Osteocyte (in vitro differentiated cells): ENCODE data around the gene PCDHB1. TPM values are rescaled to one million over a fixed set of nuclear protein-coding genes. Genes with fewer than 3 reads are reported as not detected.
"Not testable (repeated sequence)": the region's sequence is repeated elsewhere in the genome, so short reads cannot be mapped to it uniquely, and the experiment has no call there.

Source experiments
- DNase-seq: peaks from one replicate; pipeline ENCODE4 v3.0.0; 2021; ENCODE audit warnings: mixed read lengths; ENCODE audit not compliant: unreplicated experiment; ENCODE audit errors: extremely low spot score
- H3K27ac Mint-ChIP-seq: one replicate; pipeline ENCODE4 v1.8.0; 2021; ENCODE audit warnings: mild to moderate bottlenecking, mixed read lengths; ENCODE audit not compliant: unreplicated experiment
- H3K27me3 Mint-ChIP-seq: one replicate; pipeline ENCODE4 v1.8.0; 2021; ENCODE audit warnings: mixed read lengths; ENCODE audit not compliant: unreplicated experiment
- H3K36me3 Mint-ChIP-seq: one replicate; pipeline ENCODE4 v1.8.0; 2021; ENCODE audit warnings: mixed read lengths; ENCODE audit not compliant: unreplicated experiment
- H3K4me1 Mint-ChIP-seq: one replicate; pipeline ENCODE4 v1.8.0; 2021; ENCODE audit warnings: mixed read lengths; ENCODE audit not compliant: unreplicated experiment
- H3K4me3 Mint-ChIP-seq: one replicate; pipeline ENCODE4 v1.8.0; 2021; ENCODE audit warnings: mild to moderate bottlenecking, moderate library complexity, mixed read lengths; ENCODE audit not compliant: unreplicated experiment
- H3K9me3 Mint-ChIP-seq: one replicate; pipeline ENCODE4 v1.8.0; 2021; ENCODE audit warnings: mixed read lengths; ENCODE audit not compliant: unreplicated experiment
- total RNA-seq: library from RNA; stranded (reverse); gene quantifications from 2 replicates; pipeline ENCODE4 v1.2.1, GENCODE V29; 2021
- TF ChIP-seq, protein P1 (sequence below): fragments of 200-600 bp; sonication (generic); IDR thresholded peaks from 2 replicates; pipeline ENCODE4 v1.5.0; 2021; ENCODE audit warnings: antibody characterized with exemption, mild to moderate bottlenecking, moderate library complexity

PCDHB1 gene
- total RNA-seq, 1 donor from 2014 or later: 0.03 TPM

DNA sequence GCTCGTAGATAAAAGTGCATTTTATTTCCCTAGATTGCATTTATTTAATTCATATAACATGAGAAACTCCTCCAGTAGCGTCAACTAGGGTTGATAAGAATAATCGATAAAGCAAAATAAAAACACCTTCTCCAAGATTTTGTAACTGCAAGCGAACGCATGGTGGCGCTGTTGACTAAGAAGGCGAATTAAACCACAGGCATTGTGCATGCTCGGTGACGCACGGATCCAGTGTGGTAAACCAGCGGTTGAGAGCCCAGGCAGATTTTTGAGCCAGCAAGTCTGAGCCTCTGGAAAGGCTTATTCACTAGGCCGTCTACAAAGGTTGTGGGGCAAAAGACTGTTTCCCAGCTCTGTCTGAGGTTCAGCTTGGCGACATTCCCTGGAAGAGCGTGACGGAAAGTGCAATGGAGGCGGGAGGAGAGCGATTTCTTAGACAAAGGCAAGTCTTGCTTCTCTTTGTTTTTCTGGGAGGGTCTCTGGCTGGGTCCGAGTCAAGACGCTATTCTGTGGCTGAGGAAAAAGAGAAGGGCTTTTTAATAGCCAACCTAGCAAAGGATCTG, 49.1 kb downstream of the PCDHB1 start, which contains the start of gene PCDHB3:
Gene PCDHB3 (plus strand): TSS at position 231 of the 563 bp plus-strand sequence. CDS start 177 bp downstream, at position 408.
- Mint-ChIP-seq H3K9me3 (peaks cover 20% of the 10 kb centered on the region), H3K27me3 (no peaks in the 10 kb centered on the region), H3K36me3 (peaks cover 65% of the 10 kb centered on the region), H3K4me1 (peaks cover 2% of the 10 kb centered on the region), H3K27ac (no peak within 1 kb of the TSS), H3K4me3 (no peak within 1 kb of the TSS)
- TF ChIP-seq, protein P1, sequence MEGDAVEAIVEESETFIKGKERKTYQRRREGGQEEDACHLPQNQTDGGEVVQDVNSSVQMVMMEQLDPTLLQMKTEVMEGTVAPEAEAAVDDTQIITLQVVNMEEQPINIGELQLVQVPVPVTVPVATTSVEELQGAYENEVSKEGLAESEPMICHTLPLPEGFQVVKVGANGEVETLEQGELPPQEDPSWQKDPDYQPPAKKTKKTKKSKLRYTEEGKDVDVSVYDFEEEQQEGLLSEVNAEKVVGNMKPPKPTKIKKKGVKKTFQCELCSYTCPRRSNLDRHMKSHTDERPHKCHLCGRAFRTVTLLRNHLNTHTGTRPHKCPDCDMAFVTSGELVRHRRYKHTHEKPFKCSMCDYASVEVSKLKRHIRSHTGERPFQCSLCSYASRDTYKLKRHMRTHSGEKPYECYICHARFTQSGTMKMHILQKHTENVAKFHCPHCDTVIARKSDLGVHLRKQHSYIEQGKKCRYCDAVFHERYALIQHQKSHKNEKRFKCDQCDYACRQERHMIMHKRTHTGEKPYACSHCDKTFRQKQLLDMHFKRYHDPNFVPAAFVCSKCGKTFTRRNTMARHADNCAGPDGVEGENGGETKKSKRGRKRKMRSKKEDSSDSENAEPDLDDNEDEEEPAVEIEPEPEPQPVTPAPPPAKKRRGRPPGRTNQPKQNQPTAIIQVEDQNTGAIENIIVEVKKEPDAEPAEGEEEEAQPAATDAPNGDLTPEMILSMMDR: no peak
- DNase-seq: no peak

- peaks cover 27% of the 10 kb centered on the region for H3K9me3 Mint-ChIP-seq
- H3K4me1 Mint-ChIP-seq: no peaks in the 10 kb centered on the region
- no peak overlapping the region for H3K4me3 Mint-ChIP-seq
- TF ChIP-seq, protein P1: no peak
- H3K36me3 Mint-ChIP-seq: peaks cover 66% of the 10 kb centered on the region
- no peak overlapping the region for H3K27ac Mint-ChIP-seq
- DNase-seq: no peak
- H3K27me3 Mint-ChIP-seq: no peaks in the 10 kb centered on the region
Observed at GRCh38 chr5:141101059-141101458, 49.9 kb downstream of the PCDHB1 start.

GRCh38 chr5:141102070-141102469, 50.9 kb downstream of the PCDHB1 start:
- not testable (repeated sequence) for H3K27me3 Mint-ChIP-seq, H3K27ac Mint-ChIP-seq, H3K4me3 Mint-ChIP-seq, H3K4me1 Mint-ChIP-seq, DNase-seq
- Mint-ChIP-seq H3K9me3 (peaks cover 34% of the 10 kb centered on the region), H3K36me3 (peaks cover 70% of the 10 kb centered on the region)

DNA sequence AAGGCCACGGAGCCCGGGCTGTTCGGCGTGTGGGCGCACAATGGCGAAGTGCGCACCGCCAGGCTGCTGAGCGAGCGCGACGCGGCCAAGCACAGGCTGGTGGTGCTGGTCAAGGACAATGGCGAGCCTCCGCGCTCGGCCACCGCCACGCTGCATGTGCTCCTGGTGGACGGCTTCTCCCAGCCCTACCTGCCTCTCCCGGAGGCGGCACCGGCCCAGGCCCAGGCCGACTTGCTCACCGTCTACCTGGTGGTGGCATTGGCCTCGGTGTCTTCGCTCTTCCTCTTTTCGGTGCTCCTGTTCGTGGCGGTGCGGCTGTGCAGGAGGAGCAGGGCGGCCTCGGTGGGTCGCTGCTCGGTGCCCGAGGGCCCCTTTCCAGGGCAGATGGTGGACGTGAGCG, 51.3 kb downstream of the PCDHB1 start:
- not testable (repeated sequence) for H3K4me1 Mint-ChIP-seq, H3K27ac Mint-ChIP-seq, H3K27me3 Mint-ChIP-seq, DNase-seq, H3K4me3 Mint-ChIP-seq
- Mint-ChIP-seq H3K9me3 (peaks cover 38% of the 10 kb centered on the region), H3K36me3 (peaks cover 69% of the 10 kb centered on the region)

GRCh38 chr5:141105350-141105749, 54.2 kb downstream of the PCDHB1 start:
- H3K36me3 Mint-ChIP-seq: peaks cover 62% of the 10 kb centered on the region
- no peak overlapping the region for H3K27ac Mint-ChIP-seq
- no peak for DNase-seq
- TF ChIP-seq, protein P1: no peak
- H3K4me1 Mint-ChIP-seq: no peaks in the 10 kb centered on the region
- H3K4me3 Mint-ChIP-seq: no peak overlapping the region
- H3K27me3 Mint-ChIP-seq: no peaks in the 10 kb centered on the region
- peaks cover 32% of the 10 kb centered on the region for H3K9me3 Mint-ChIP-seq

Other genes starting within 250 kb of the PCDHB1 start
- gene PCDHA4, start 244.3 kb upstream of the PCDHB1 start, total RNA-seq: 12.2 and 12.8 TPM in 2 replicates
- gene PCDHA5, start 229.8 kb upstream of the PCDHB1 start, total RNA-seq: 1.0 and 1.1 TPM in 2 replicates
- gene PCDHA6, start 223.4 kb upstream of the PCDHB1 start, total RNA-seq: 20.2 TPM in 2 replicates
- gene PCDHA7, start 217.1 kb upstream of the PCDHB1 start, total RNA-seq: 2.0 and 2.1 TPM in 2 replicates
- gene PCDHA8, start 210.2 kb upstream of the PCDHB1 start, total RNA-seq: 1.9 and 2.0 TPM in 2 replicates
- gene PCDHA9, start 203.0 kb upstream of the PCDHB1 start, total RNA-seq: 1.7 and 1.8 TPM in 2 replicates
- 6.0 and 6.1 TPM in 2 replicates for gene PCDHA10, start 195.5 kb upstream of the PCDHB1 start, total RNA-seq
- 7.2 and 8.2 TPM in 2 replicates for gene PCDHA11, start 182.4 kb upstream of the PCDHB1 start, total RNA-seq
- 9.1 and 12.4 TPM in 2 replicates for gene PCDHA12, start 176.1 kb upstream of the PCDHB1 start, total RNA-seq
- 1.5 and 1.7 TPM in 2 replicates for gene PCDHA13, start 169.2 kb upstream of the PCDHB1 start, total RNA-seq
- 3.3 TPM in 2 replicates for gene PCDHAC1, start 125.1 kb upstream of the PCDHB1 start, total RNA-seq
- 2.3 and 3.0 TPM in 2 replicates for gene PCDHAC2, start 84.9 kb upstream of the PCDHB1 start, total RNA-seq
- 91.5 and 92.7 TPM in 2 replicates for gene PCDHB2, start 43.2 kb downstream of the PCDHB1 start, total RNA-seq
- 8.8 and 11.1 TPM in 2 replicates for gene PCDHB3, start 49.1 kb downstream of the PCDHB1 start, total RNA-seq
- 2.9 and 4.1 TPM in 2 replicates for gene PCDHB4, start 70.4 kb downstream of the PCDHB1 start, total RNA-seq
- gene PCDHB5, start 83.8 kb downstream of the PCDHB1 start, total RNA-seq: 6.4 and 7.5 TPM in 2 replicates
- gene PCDHB6, start 98.7 kb downstream of the PCDHB1 start, total RNA-seq: 1.4 and 1.6 TPM in 2 replicates
- gene PCDHB7, start 121.3 kb downstream of the PCDHB1 start, total RNA-seq: 1.1 and 1.2 TPM in 2 replicates
- gene PCDHB8, start 126.4 kb downstream of the PCDHB1 start, total RNA-seq: 0.81 and 1.1 TPM in 2 replicates
- gene PCDHB16, start 131.0 kb downstream of the PCDHB1 start, total RNA-seq: 9.0 and 10.8 TPM in 2 replicates
- 3.4 and 4.3 TPM in 2 replicates for gene PCDHB9, start 135.8 kb downstream of the PCDHB1 start, total RNA-seq
- gene PCDHB10, start 141.0 kb downstream of the PCDHB1 start, total RNA-seq: 7.8 and 8.2 TPM in 2 replicates
- gene PCDHB11, start 148.3 kb downstream of the PCDHB1 start, total RNA-seq: 1.9 and 2.4 TPM in 2 replicates
- 1.9 and 2.2 TPM in 2 replicates for gene PCDHB12, start 157.3 kb downstream of the PCDHB1 start, total RNA-seq
- 2.2 and 2.4 TPM in 2 replicates for gene PCDHB13, start 162.5 kb downstream of the PCDHB1 start, total RNA-seq
- gene PCDHB14, start 172.0 kb downstream of the PCDHB1 start, total RNA-seq: 8.8 and 9.0 TPM in 2 replicates
- gene PCDHB15, start 194.0 kb downstream of the PCDHB1 start, total RNA-seq: 4.3 and 4.4 TPM in 2 replicates